Measurements from ENCODE around the gene NEDD4. TPM values are rescaled to one million over a fixed set of nuclear protein-coding genes. Genes with fewer than 3 reads are reported as not detected.

Gene NEDD4
- polyA plus RNA-seq, 2 of the 4 experiments (the other 2 are of a cell fraction) = 56.4 to 78.8 TPM

- POLR2A ChIA-PET = interaction anchor here (1.9 kb wide), 1 partner anchor 17 kb away, joined by 8 read pairs; no protein-coding TSS in a partner anchor
- H3K4me3 ChIP-seq = no peak overlapping the region
- 71% methylated on average over 3 of the region's 3 CpGs for WGBS (ENCODE audit: missing lambda C conversion rate)
- H3K9me3 ChIP-seq = no peaks in the 10 kb centered on the region
- DNase-seq (ENCODE audit: low read depth in 1 of 2, low spot score in 1 of 2) (no peak), FAIRE-seq (no peak), ATAC-seq (no peak)
- peak overlapping the region; percentile 82 to 93 for H3K27ac ChIP-seq
- H3K4me1 ChIP-seq = peaks cover 94% of the 10 kb centered on the region
- peak overlapping the region; percentile 86 for H3K4me2 ChIP-seq
- CTCF ChIA-PET = interaction anchor here (0.6 to 6.7 kb wide), 13 partner anchors 8 to 259 kb away, joined by 3 to 87 read pairs (median 4); no protein-coding TSS in a partner anchor
- no peak for TF ChIP-seq NFE2L2 (conservative IDR thresholded peaks at IDR 0.05; ENCODE audit: low read length)
- TF ChIP-seq ELK1 (IDR thresholded peaks at IDR 0.05; ENCODE audit: low read depth, low read length) = no peak
- TF ChIP-seq ZFP36 (IDR thresholded peaks at IDR 0.05; ENCODE audit: borderline replicate concordance, partially characterized antibody) = no peak
- TF ChIP-seq MYC (IDR thresholded peaks at IDR 0.05; ENCODE audit: borderline replicate concordance, low read length) = no peak
- no peak for TF ChIP-seq CEBPB (IDR thresholded peaks at IDR 0.05)
- TF ChIP-seq REST (IDR thresholded peaks at IDR 0.05) = no peak
- no peak for TF ChIP-seq ZC3H11A (IDR thresholded peaks at IDR 0.05)
- TF ChIP-seq MAX (IDR thresholded peaks at IDR 0.05) = no peak
- TF ChIP-seq KDM1A (IDR thresholded peaks at IDR 0.05; ENCODE audit: low read depth) = no peak
- TF ChIP-seq HMGXB4 (CRISPR knock-in tag; IDR thresholded peaks at IDR 0.05; ENCODE audit: borderline replicate concordance) = no peak
- no peak for TF ChIP-seq USF2 (IDR thresholded peaks at IDR 0.05)
- no peak for TF ChIP-seq ESRRA (IDR thresholded peaks at IDR 0.05; ENCODE audit: borderline replicate concordance, low read length)
- no peak for TF ChIP-seq TFCP2L1 (CRISPR knock-in tag; IDR thresholded peaks at IDR 0.05)
- no peak for TF ChIP-seq BHLHE40 (IDR thresholded peaks at IDR 0.05; ENCODE audit: low read depth, low read length)
- no peak for TF ChIP-seq EP300 (IDR thresholded peaks at IDR 0.05)
- TF ChIP-seq PBX3 (IDR thresholded peaks at IDR 0.05) = no peak
- no peak for TF ChIP-seq POLR2AphosphoS2 (conservative IDR thresholded peaks at IDR 0.05; ENCODE audit: low read length)
- TF ChIP-seq FOSL2 (IDR thresholded peaks at IDR 0.05) = no peak
- no peak for TF ChIP-seq FOSL2 (CRISPR knock-in tag; IDR thresholded peaks at IDR 0.05)
Observed at GRCh38 chr15:55900019-55900418, 93.4 kb downstream of the NEDD4 start.

All from A549 (cell line).